ENCODE results near the gene AMER3.
"Not testable (repeated sequence)": the region's sequence is repeated elsewhere in the genome, so short reads cannot be mapped to it uniquely, and the experiment has no call there.

Gene AMER3

GRCh38 chr2:130728549-130729316 lies 26.6 kb upstream of the AMER3 start, which contains the start of gene GPR148:
GPR148 (plus strand) TSS chr2:130729070; CDS start chr2:130729152, 82 bp downstream.
- peak within 1 kb of the TSS; percentile 32; the same call in 1 of the 2 replicates for H3K27ac ChIP-seq
- H4K20me1 ChIP-seq (ENCODE audit: insufficient read depth), result no peaks in the 10 kb centered on the region
- peak within 1 kb of the TSS; percentile 93; the same call in 1 of the 2 replicates for H2AFZ ChIP-seq (ENCODE audit: low read depth)
- no peak within 1 kb of the TSS for H3K4me3 ChIP-seq (IDR thresholded peaks at IDR 0.05; ENCODE audit: insufficient read depth, low read depth, low read length)
- peak within 1 kb of the TSS; percentile 45; the same call in 1 of the 2 replicates for H3K4me2 ChIP-seq
- peak within 1 kb of the TSS; percentile 37; the same call in 1 of the 2 replicates for H3K9ac ChIP-seq
- H3K27me3 ChIP-seq (ENCODE audit: insufficient read depth, low read depth), result no peaks in the 10 kb centered on the region
- H3K36me3 ChIP-seq (ENCODE audit: insufficient read depth), result no peaks in the 10 kb centered on the region
- H3K79me2 ChIP-seq (ENCODE audit: insufficient read depth, low read depth), result no peaks in the 10 kb centered on the region
- peaks cover 6% of the 10 kb centered on the region for H3K4me1 ChIP-seq (ENCODE audit: low read depth, poor library complexity, severe bottlenecking)
- TF ChIP-seq CTCF (conservative IDR thresholded peaks at IDR 0.05; ENCODE audit: low read depth, low read length), result no peak

- no peak for TF ChIP-seq CTCF (conservative IDR thresholded peaks at IDR 0.05; ENCODE audit: low read depth, low read length)
- Histone ChIP-seq H3K9ac (no peak overlapping the region), H3K36me3 (ENCODE audit: insufficient read depth) (no peaks in the 10 kb centered on the region), H3K4me2 (no peak overlapping the region), H2AFZ (ENCODE audit: low read depth) (no peak overlapping the region), H3K27me3 (ENCODE audit: insufficient read depth, low read depth) (no peaks in the 10 kb centered on the region), H3K4me3 (IDR thresholded peaks at IDR 0.05; ENCODE audit: insufficient read depth, low read depth, low read length) (no peak overlapping the region), H3K4me1 (ENCODE audit: low read depth, poor library complexity, severe bottlenecking) (peaks cover 6% of the 10 kb centered on the region), H3K27ac (no peak overlapping the region), H3K79me2 (ENCODE audit: insufficient read depth, low read depth) (no peaks in the 10 kb centered on the region), H4K20me1 (ENCODE audit: insufficient read depth) (no peaks in the 10 kb centered on the region)
These were observed 25.7 kb upstream of the AMER3 start for GRCh38 chr2:130729322-130730299.

- not testable (repeated sequence) for H2AFZ ChIP-seq (ENCODE audit: low read depth); H3K27me3 ChIP-seq (ENCODE audit: insufficient read depth, low read depth); H3K9ac ChIP-seq; H3K4me1 ChIP-seq (ENCODE audit: low read depth, poor library complexity, severe bottlenecking); H3K4me3 ChIP-seq (IDR thresholded peaks at IDR 0.05; ENCODE audit: insufficient read depth, low read depth, low read length); H3K36me3 ChIP-seq (ENCODE audit: insufficient read depth); H3K79me2 ChIP-seq (ENCODE audit: insufficient read depth, low read depth); H4K20me1 ChIP-seq (ENCODE audit: insufficient read depth); H3K4me2 ChIP-seq; H3K27ac ChIP-seq
These were observed 23.1 kb upstream of the AMER3 start for GRCh38 chr2:130732257-130732656.

GRCh38 chr2:130735200-130735599 lies 20.1 kb upstream of the AMER3 start:
- H3K9ac ChIP-seq, result no peak overlapping the region
- no peaks in the 10 kb centered on the region for H3K79me2 ChIP-seq (ENCODE audit: insufficient read depth, low read depth)
- no peaks in the 10 kb centered on the region for H3K27me3 ChIP-seq (ENCODE audit: insufficient read depth, low read depth)
- no peak overlapping the region for H3K4me3 ChIP-seq (IDR thresholded peaks at IDR 0.05; ENCODE audit: insufficient read depth, low read depth, low read length)
- no peaks in the 10 kb centered on the region for H3K36me3 ChIP-seq (ENCODE audit: insufficient read depth)
- no peak overlapping the region for H3K4me2 ChIP-seq
- no peaks in the 10 kb centered on the region for H3K4me1 ChIP-seq (ENCODE audit: low read depth, poor library complexity, severe bottlenecking)
- no peak overlapping the region for H2AFZ ChIP-seq (ENCODE audit: low read depth)
- no peak for TF ChIP-seq CTCF (conservative IDR thresholded peaks at IDR 0.05; ENCODE audit: low read depth, low read length)
- no peaks in the 10 kb centered on the region for H4K20me1 ChIP-seq (ENCODE audit: insufficient read depth)
- H3K27ac ChIP-seq, result no peak overlapping the region

Data from KMS-11 (cell line).